ENCODE data around the gene OR8B4.
A peak's percentile ranks its signal among the peaks of the same experiment; 100 is the strongest.
"Not testable (repeated sequence)": the region's sequence is repeated elsewhere in the genome, so short reads cannot be mapped to it uniquely, and the experiment has no call there.

Gene OR8B4

DNA sequence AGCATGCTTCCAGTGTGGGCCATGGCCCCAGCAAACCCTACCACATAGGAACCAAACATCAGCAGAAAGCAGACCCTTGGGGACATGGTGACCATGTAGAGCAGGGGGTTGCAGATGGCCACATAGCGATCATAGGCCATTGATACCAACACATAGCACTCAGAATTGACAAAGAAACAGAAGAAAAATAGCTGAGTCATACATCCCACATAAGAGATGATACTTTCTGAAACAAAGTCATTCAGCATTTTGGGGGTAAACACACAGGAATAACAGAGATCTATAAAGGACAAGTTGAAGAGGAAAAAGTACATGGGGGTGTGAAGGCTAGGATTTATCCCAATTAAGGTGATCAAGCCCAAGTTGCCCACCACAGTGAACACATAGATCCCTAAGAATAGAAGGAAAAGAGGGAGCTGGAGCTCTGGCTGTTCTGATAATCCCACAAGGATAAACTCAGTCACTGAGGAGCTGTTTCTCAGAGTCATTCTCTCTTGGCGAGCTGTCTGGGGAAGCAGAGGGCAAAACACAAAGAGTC lies at the start of gene OR8B4:
Gene OR8B4, minus strand, starts transcription at position 488 of the 538 bp plus-strand sequence. Its CDS starts 0 bp downstream, at position 488.
- no peak for FAIRE-seq

- no peak for FAIRE-seq
These were observed 49.4 kb upstream of the OR8B4 start for GRCh38 chr11:124474079-124474478.

- no peak for FAIRE-seq
These were observed 48.8 kb upstream of the OR8B4 start for GRCh38 chr11:124473476-124473875.

DNA sequence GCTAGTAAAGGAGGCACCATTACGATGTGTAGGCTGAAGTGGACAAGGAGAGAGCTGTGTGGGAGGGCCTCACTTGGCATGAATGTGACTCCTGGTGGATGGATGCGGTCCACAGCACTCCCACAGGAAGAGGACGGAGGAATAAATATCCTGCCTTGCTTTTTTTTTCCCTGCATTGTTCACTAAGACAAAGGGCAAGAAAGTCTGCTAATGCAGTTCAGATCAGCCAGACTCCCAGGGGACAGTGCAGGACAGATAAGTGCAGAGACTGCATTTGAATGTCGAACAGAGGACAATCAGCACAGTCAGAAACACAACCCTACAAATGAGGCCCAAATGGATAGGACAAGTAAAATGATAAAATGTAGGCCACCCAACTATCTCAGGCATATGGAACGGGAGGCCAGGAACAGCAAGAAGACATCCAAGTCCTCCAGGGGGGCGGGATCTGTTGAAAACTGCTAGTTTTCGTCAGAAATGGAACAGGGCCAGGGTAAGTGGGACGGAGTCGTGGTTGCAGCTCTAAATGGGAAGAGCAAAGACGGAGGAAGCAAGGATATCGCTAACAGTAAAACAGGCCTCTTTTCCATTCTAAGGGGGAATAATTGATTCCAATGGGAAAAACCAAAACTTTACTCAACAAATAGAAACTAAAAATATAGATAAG lies 46.0 kb upstream of the OR8B4 start:
- FAIRE-seq, result no peak

- no peak for FAIRE-seq
These were observed 42.8 kb upstream of the OR8B4 start for GRCh38 chr11:124467381-124467927.

GRCh38 chr11:124465368-124465767 lies 40.7 kb upstream of the OR8B4 start:
- no peak for FAIRE-seq

DNA sequence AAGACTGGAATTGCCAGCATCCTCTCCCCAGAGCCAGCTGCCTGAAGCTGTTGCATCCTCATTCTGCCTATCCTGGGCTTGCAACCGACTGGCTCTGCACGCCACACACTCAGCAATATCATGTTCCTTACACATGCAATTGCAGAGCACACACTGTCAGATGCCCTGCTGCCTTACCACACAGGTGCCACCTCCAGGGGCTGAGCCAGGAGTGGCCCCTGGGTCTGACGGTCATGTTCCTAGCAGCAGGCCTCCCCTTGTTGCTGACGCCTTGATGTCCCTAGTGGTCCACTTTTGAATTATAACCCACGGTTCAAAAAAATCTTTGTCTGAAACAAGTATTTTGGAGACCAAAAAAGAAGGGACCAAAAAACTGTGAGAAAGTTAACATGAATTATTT lies 39.3 kb upstream of the OR8B4 start:
- no peak for FAIRE-seq

DNA sequence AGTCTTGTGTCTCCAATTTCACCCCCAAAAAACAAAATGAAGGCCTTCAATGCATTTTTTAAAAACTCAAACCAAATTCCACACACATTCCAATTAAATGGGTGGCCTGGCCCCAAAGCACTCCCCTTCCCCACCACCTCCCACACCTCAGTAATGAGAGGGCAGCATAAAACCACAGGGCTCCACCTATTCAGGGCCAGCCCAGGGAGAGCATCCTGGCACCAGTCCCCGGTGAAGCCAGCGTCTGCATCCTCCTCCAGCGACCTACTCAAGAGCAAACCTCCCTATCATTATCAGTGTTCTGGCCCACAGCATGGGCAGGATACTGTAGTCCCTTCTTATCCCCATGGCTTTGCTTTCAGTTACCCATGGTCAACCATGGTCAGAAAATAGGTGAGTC lies 38.7 kb upstream of the OR8B4 start:
- FAIRE-seq, result no peak

DNA sequence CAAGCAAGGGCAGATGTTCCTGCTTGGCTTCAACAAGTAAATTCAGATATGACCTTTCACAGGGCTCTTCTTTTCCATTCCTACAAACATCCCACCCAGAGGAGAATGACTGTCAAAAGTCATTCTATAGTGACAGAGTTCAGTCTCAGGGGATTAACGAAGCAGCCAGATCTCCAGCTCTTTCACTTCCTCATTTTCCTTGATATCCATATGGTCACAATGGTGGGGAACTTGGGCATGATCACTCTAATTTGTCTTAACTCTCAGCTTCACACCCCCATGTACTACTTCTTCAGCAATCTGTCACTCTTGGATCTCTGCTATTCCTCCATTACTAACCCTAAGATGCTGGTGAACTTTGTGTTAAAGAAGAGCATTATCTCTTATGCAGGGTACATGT lies 35.8 kb upstream of the OR8B4 start:
- no peak for FAIRE-seq

DNA sequence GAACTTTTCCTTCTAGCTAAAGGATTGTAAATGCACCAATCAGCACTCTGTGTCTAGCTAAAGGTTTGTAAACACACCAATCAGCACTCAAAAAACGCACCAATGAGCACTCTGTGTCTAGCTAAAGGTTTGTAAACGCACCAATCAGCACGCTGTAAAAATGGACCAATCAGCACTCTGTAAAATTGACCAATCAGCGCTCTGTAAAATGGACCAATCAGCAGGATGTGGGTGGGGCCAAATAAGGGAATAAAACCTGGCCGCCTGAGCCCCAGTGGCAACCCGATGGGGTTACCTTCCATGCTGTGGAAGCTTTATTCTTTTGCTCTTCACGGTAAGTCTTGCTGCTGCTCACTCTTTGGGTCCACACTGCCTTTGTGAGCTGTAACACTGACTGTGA lies 34.7 kb upstream of the OR8B4 start:
- not testable (repeated sequence) for FAIRE-seq

DNA sequence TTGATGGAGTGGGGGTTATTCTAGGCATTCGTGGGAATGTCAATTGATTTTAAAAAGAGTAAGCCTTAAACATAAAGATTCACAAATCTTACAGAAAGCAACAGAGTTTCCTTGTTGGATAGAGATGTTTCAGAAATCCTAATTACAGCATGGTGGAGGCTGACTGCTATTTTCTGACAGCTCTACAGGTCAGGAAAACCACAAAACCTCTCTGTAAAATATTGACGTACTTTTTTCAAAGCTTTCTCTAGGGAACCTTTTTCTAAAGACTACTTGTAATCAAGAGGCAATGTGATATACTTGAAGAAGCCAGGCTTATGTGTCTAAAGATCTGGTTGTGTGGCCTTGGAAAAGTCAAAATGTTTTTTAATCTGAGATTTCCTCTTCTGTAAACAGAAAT lies 29.9 kb upstream of the OR8B4 start:
- FAIRE-seq, result no peak

- FAIRE-seq, result no peak
These were observed 22.2 kb upstream of the OR8B4 start for GRCh38 chr11:124446916-124447315.

- no peak for FAIRE-seq
These were observed 21.0 kb upstream of the OR8B4 start, which contains the start of gene OR8B8 for GRCh38 chr11:124445646-124446150. Gene OR8B8, minus strand, starts transcription at chr11:124445696. Its CDS starts 4,611 bp downstream, at chr11:124441085.

DNA sequence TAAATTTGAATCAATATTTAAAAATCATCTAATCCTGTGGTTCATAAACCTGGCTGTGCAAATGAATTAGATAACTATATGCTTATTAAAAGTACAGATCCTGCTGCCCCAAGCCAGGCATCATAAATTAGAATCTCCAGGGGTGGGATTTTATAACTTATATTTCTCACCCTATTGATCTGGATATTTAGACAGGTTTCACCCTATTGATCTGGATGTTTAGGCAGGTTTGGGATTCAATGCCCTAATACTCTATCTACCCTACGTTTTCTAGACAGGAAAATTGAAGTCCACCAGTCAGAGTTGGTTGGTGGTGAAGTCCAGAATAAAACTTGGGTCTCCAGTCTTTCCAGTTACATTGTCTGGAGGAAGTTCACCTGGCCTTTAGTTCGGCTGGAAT lies 18.2 kb upstream of the OR8B4 start:
- FAIRE-seq, result no peak

- FAIRE-seq, result no peak
These were observed 17.8 kb upstream of the OR8B4 start for GRCh38 chr11:124442442-124442841.

- no peak for FAIRE-seq
These were observed 16.8 kb upstream of the OR8B4 start for GRCh38 chr11:124441519-124441918.

DNA sequence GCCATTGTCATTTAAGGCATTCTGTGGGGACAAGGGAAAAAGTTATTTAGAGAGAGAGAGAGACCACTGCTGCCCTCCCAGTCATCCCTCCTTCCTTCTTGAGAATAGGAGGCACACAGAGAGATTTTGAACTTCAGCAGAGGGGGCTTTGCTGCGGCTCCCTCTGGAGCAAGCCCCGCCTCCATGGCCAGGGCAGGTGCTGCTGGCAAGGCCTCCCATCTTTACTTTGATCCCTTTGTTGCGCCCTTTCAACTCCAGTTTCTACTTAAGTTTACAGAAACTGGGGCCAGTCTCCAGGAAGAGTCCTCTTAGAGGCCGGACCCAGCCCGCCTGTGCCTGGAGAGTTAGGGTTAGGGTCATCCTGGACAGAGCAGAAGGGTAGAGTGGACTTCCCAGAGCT lies 16.4 kb upstream of the OR8B4 start:
- FAIRE-seq, result no peak

- FAIRE-seq, result no peak
These were observed 15.9 kb upstream of the OR8B4 start for GRCh38 chr11:124440608-124441007.

DNA sequence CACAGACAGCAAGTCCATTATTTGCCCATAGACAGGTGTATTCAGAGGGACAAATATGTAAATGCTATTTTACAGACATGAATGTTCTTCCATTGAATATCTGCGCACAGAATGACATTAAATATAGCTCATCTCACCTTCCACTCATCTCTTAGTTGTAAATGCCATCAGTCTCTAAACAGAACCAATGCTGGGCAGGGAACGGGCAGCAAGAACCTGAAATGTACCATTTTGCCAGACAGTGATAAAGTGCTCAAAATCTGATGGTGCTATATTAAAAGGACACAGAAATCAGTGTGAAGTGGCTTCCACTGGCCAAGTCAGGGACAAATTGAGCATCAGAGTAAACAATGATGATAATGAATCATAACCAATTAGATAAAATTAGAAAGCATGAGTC lies 10.0 kb upstream of the OR8B4 start:
- no peak for FAIRE-seq

DNA sequence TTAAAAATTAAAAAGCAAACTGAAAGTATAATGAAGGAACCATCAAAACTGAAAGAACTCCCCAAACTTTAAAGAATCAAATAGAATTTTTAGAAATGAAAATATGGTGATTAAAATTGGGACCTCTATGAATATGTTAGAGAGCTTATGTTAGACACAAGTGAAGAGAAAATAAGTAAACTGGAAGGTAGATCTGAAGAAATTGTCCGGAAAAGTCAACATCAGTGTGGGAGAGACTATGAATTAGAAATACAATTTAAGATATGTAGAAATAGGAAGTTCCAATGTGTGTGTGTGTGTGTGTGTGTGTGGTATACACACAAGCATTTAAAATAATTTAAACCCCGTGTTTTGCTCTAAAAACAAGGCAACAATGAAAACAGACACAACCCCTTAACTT lies 4.9 kb upstream of the OR8B4 start:
- no peak for FAIRE-seq

DNA sequence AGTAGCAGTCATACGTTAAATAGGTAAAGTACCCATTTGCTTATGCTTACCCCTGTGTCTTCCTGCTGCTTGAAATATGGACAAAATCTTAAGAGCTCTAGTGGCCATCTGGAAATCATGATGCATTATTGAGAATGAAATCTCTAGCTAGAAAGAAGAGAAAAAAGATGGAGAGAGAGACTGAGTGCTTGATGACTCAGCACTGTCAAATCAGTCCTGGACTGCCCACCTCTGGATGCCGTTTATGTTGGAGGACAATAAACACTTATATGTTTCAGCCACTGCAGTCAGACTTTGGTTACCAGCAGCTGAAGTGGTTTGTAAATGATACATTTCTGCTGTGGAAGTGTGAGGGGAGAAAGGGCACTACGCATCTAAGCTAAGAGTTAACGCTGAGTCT lies 3.6 kb downstream of the OR8B4 start:
- FAIRE-seq, result no peak

DNA sequence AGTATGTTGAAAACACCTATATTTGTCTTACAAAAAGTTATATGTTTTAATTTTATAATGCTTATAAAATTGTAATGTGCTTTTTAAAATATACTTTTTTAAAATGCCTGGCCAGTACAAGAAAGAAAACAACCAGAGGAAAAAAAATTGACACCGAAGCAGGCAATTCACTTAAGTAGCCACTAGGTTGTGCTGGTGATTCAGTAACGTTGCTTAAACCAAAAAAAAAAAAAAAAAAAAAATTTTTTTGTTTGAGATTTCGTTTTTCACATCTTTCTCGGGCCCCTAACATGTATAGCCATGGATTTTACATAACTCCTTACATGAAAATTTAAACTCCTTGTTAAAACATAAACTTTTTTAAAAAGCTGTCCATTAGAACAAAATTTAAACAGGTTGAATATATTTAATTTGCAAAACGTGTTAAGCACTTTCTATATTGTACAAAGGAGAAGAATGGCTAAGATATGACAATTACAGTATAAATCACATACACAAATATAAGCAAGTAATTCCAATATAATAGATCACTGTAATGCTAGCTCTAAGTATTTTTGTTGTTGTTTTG lies 9.2 kb downstream of the OR8B4 start:
- peak; percentile 92 for FAIRE-seq

DNA sequence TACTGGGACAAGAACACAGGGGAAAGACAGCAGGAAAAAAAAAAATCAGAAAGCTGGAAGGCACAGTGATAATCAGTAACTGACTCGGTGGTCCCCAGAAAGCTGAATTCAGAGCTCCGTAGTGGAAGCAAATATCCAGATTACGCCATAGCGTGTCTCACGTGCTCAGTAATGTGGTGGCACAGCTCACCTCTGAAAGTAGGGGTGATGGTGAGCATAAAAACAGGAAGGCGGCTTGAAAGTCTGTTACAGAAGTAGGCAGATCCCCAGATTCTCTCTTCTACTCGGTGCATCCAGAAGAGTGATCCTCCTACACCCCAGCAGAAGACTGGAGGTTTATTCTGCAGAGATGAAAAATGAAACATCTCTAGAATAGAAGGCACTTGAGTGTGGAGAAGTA lies 14.8 kb downstream of the OR8B4 start:
- no peak for FAIRE-seq

DNA sequence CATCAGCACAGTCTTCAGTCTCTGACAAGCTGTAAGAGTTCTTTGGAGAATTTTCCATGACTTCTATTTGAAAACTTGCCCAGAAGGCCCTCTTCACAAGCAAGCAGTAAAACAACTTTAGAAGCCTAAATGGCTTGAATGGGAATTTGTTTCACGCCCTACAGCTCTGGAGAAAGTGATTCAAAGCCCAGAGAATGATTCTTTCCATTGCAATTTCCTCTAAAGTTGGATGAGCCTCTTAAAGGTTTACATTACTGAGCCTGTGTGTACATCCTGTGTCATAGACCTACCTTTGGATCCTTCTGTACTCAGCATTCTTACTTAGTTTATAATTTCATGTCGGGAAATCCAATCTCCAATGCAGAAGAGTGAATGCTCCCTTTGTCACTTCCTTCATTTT lies 19.1 kb downstream of the OR8B4 start:
- FAIRE-seq, result no peak

Measured in TTC549 (cell line).